Thoracic aorta (tissue), 2 donors: ENCODE results near the gene DOC2A. TPM values are rescaled to one million over a fixed set of nuclear protein-coding genes. Genes with fewer than 3 reads are reported as not detected.
A peak's percentile ranks its signal among the peaks of the same experiment; 100 is the strongest.

Experiments
- ATAC-seq: fragments of 150-250 bp; one replicate; pipeline ENCODE4 v1.8.0; 2017; ENCODE audit warnings: low read depth; ENCODE audit not compliant: insufficient number of reproducible peaks, low FRiP score
- DNase-seq: peaks from one replicate; pipeline ENCODE4 v3.0.0-alpha.2; 2020; ENCODE audit warnings: low spot score
- H3K27ac ChIP-seq, 2 donors: fragments of 200-600 bp; sonication (generic); 1 replicate in 1 of 2; 2 replicates in 1 of 2; pipeline ENCODE4 v1.5.1; 2016; ENCODE audit warnings: mild to moderate bottlenecking in 2 of 2, moderate library complexity in 2 of 2
- H3K27me3 ChIP-seq: fragments of 200-600 bp; sonication (generic); replicated peaks from 2 replicates; pipeline ENCODE4 v1.6.0; 2016; ENCODE audit warnings: mild to moderate bottlenecking; ENCODE audit not compliant: insufficient read depth
- H3K36me3 ChIP-seq: fragments of 200-600 bp; sonication (generic); one replicate; pipeline ENCODE4 v1.5.1; 2016
- H3K4me1 ChIP-seq, 2 donors: fragments of 200-600 bp; sonication (generic); 1 replicate in 1 of 2; 2 replicates in 1 of 2; pipeline versions ENCODE4 v1.5.1 to v1.6.0; 2016; ENCODE audit warnings: low read depth in 2 of 2, mild to moderate bottlenecking in 1 of 2; ENCODE audit not compliant: control insufficient read depth in 1 of 2
- H3K4me3 ChIP-seq: fragments of 200-600 bp; sonication (generic); 2 replicates; pipeline ENCODE4 v1.5.1; 2016; ENCODE audit warnings: mild to moderate bottlenecking
- H3K9me3 ChIP-seq: fragments of 200-600 bp; sonication (generic); 2 replicates; pipeline ENCODE4 v1.5.1; 2016
- total RNA-seq, 2 donors: library from RNA; depleted of rRNA; stranded (reverse); fragments of >200 nt; gene quantifications; one replicate each; pipeline versions ENCODE4 v1.1.0 to v1.2.3, GENCODE V29; 2016
- TF ChIP-seq, protein P1 (sequence below): fragments of 200-600 bp; sonication (generic); IDR thresholded peaks from one replicate; pipeline ENCODE4 v1.5.1; 2019; ENCODE audit warnings: antibody characterized with exemption

The DOC2A gene
- total RNA-seq, 2 donors from 2014 or later, result 0.56 TPM; not detected in 1

GRCh38 chr16:30011714-30012504, 1.1 kb upstream of the DOC2A start:
- no peak for DNase-seq
- TF ChIP-seq, protein P1, sequence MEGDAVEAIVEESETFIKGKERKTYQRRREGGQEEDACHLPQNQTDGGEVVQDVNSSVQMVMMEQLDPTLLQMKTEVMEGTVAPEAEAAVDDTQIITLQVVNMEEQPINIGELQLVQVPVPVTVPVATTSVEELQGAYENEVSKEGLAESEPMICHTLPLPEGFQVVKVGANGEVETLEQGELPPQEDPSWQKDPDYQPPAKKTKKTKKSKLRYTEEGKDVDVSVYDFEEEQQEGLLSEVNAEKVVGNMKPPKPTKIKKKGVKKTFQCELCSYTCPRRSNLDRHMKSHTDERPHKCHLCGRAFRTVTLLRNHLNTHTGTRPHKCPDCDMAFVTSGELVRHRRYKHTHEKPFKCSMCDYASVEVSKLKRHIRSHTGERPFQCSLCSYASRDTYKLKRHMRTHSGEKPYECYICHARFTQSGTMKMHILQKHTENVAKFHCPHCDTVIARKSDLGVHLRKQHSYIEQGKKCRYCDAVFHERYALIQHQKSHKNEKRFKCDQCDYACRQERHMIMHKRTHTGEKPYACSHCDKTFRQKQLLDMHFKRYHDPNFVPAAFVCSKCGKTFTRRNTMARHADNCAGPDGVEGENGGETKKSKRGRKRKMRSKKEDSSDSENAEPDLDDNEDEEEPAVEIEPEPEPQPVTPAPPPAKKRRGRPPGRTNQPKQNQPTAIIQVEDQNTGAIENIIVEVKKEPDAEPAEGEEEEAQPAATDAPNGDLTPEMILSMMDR, result no peak
- ATAC-seq, result no peak
- Histone ChIP-seq H3K27me3 (peaks cover 15% of the 10 kb centered on the region), H3K4me3 (peak overlapping the region; percentile 62), H3K27ac (no peak overlapping the region), H3K36me3 (no peaks in the 10 kb centered on the region), H3K9me3 (no peaks in the 10 kb centered on the region), H3K4me1 (peaks cover 11 to 25% of the 10 kb centered on the region in 2 donors)

- TF ChIP-seq, protein P1, result no peak
- Histone ChIP-seq H3K4me3 (peak overlapping the region; percentile 62), H3K27ac (no peak overlapping the region), H3K27me3 (peaks cover 15% of the 10 kb centered on the region), H3K4me1 (peaks cover 11 to 25% of the 10 kb centered on the region in 2 donors), H3K9me3 (no peaks in the 10 kb centered on the region), H3K36me3 (no peaks in the 10 kb centered on the region)
- ATAC-seq, result no peak
- no peak for DNase-seq
Observed at GRCh38 chr16:30009990-30010843, 610 bp downstream of the DOC2A start.

GRCh38 chr16:30009085-30009862, 1.6 kb downstream of the DOC2A start:
- no peak overlapping the region for H3K4me3 ChIP-seq
- DNase-seq (no peak), ATAC-seq (no peak)
- peaks cover 11 to 25% of the 10 kb centered on the region in 2 donors for H3K4me1 ChIP-seq
- no peak overlapping the region for H3K27ac ChIP-seq
- H3K9me3 ChIP-seq, result no peaks in the 10 kb centered on the region
- H3K36me3 ChIP-seq, result no peaks in the 10 kb centered on the region
- peaks cover 15% of the 10 kb centered on the region for H3K27me3 ChIP-seq
- TF ChIP-seq, protein P1, result no peak

DNA sequence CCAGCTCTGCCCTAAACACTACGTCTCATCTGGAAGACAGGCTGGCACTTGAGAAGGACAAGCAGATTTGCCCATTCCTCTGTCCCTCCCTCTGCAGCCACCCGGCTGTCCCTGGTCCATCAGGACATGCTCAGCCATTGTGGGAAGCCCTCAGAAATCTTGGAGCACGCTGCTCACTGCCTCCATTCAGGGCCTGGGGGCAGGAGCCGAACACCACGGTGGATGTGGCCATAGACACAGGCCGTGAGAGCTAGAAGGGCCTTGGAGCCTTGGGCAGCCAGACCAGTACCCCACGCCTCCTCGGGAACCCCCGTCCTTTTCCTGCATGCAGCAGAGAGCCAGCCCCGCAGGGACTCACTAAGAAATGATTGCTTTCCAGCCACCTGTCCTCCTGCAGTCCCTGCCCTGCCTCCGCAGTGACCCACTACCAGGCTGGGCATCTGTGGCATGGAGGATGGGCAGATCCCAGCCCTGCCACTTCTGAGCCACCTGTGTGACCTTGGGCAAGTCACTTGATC, 3.4 kb downstream of the DOC2A start:
- H3K27ac ChIP-seq, result no peak overlapping the region
- H3K36me3 ChIP-seq, result no peaks in the 10 kb centered on the region
- no peak overlapping the region for H3K4me3 ChIP-seq
- peaks cover 11 to 25% of the 10 kb centered on the region in 2 donors for H3K4me1 ChIP-seq
- H3K9me3 ChIP-seq, result no peaks in the 10 kb centered on the region
- peaks cover 15% of the 10 kb centered on the region for H3K27me3 ChIP-seq
- ATAC-seq, result no peak
- DNase-seq, result no peak
- TF ChIP-seq, protein P1, result no peak
